Measurements from ENCODE around the gene NDFIP2.

DNA sequence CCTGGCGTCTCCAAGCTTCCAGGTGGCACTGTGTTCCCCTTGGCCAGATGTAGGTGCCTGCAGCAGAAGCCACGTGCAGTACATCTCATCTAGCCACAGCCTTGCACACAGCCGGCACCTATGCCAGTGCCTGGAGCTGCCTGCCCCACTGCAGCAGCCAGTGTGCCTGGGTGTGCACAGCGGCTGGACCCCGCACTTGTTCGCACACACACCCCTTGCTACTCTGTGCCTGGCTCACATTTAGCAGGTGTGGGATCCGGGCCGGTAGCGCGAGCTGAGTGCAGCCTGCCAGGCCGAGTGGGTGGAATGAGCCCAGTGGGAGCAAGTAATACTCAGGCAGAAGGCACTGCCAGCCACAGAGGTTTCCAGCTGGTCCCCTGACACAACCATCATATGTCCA lies 48.0 kb upstream of the NDFIP2 start:
- TF ChIP-seq CTCF (IDR thresholded peaks at IDR 0.05) (no peak), POLR2A (IDR thresholded peaks at IDR 0.05; ENCODE audit: low read depth) (no peak), POLR2AphosphoS5 (IDR thresholded peaks at IDR 0.05) (no peak), EP300 (IDR thresholded peaks at IDR 0.05) (no peak)

Data from esophagus muscularis mucosa (tissue), 4 donors.